CD8-positive, alpha-beta memory T cell (primary cell): ENCODE results near the gene CTNNA2. TPM values are rescaled to one million over a fixed set of nuclear protein-coding genes. Genes with fewer than 3 reads are reported as not detected.

Experiments
- CTCF ChIA-PET: fragments of 350-600 bp; sonication (Branson Sonifier 250); formaldehyde crosslinking; loops from one replicate; lab custom pipeline; 2021; ENCODE audit warnings: antibody characterized with exemption; lab: Charles Lee
- POLR2A ChIA-PET: fragments of 350-600 bp; sonication (Branson Sonifier 250); formaldehyde crosslinking; loops from one replicate; lab custom pipeline; 2021; ENCODE audit warnings: antibody characterized with exemption; lab: Charles Lee
- DNase-seq, 5 donors: peaks; one replicate each; pipeline versions ENCODE4 v3.0.0 to v3.0.0-alpha.2; 2020 to 2022; ENCODE audit warnings: mixed read lengths in 1 of 5
- H3K27ac ChIP-seq: one replicate; pipeline ENCODE4 v1.7.0; 2013; ENCODE audit warnings: low read depth, mild to moderate bottlenecking, low read length, moderate library complexity
- H3K27me3 ChIP-seq: 2 replicates; pipeline ENCODE4 v1.7.0; 2013; ENCODE audit warnings: low read length, mild to moderate bottlenecking; ENCODE audit not compliant: insufficient read depth, poor library complexity, severe bottlenecking
- H3K36me3 ChIP-seq: 2 replicates; pipeline ENCODE4 v1.7.0; 2013; ENCODE audit warnings: mild to moderate bottlenecking, low read length, moderate library complexity; ENCODE audit not compliant: insufficient read depth
- H3K4me1 ChIP-seq: 2 replicates; pipeline ENCODE4 v1.7.0; 2013; ENCODE audit warnings: mild to moderate bottlenecking, low read length, moderate library complexity; ENCODE audit not compliant: insufficient read depth
- H3K4me3 ChIP-seq: 2 replicates; pipeline ENCODE4 v1.7.0; 2013; ENCODE audit warnings: mild to moderate bottlenecking, low read length
- H3K9me3 ChIP-seq: 2 replicates; pipeline ENCODE4 v1.7.0; 2013; ENCODE audit warnings: mild to moderate bottlenecking, low read length
- H3K27ac Mint-ChIP-seq, 8 donors: one replicate each; pipeline ENCODE4 v1.8.0; 2020 to 2021; ENCODE audit warnings: mixed read lengths in 8 of 8, mild to moderate bottlenecking in 6 of 8, inconsistent platforms in 3 of 8, moderate library complexity in 3 of 8
- H3K27me3 Mint-ChIP-seq, 2 donors: one replicate each; pipeline ENCODE4 v1.8.0; 2020 to 2021; ENCODE audit warnings: mixed read lengths in 2 of 2, mild to moderate bottlenecking in 1 of 2, moderate library complexity in 1 of 2
- H3K36me3 Mint-ChIP-seq, 3 donors: one replicate each; pipeline ENCODE4 v1.8.0; 2020 to 2021; ENCODE audit warnings: mixed read lengths in 3 of 3, inconsistent platforms in 1 of 3, mild to moderate bottlenecking in 1 of 3
- H3K4me1 Mint-ChIP-seq, 3 donors: one replicate each; pipeline ENCODE4 v1.8.0; 2020 to 2021; ENCODE audit warnings: mixed read lengths in 3 of 3, inconsistent platforms in 1 of 3, mild to moderate bottlenecking in 1 of 3
- H3K4me3 Mint-ChIP-seq, 7 donors: one replicate each; pipeline ENCODE4 v1.8.0; 2020 to 2021; ENCODE audit warnings: mixed read lengths in 7 of 7, mild to moderate bottlenecking in 6 of 7, moderate library complexity in 4 of 7, inconsistent platforms in 2 of 7
- H3K9me3 Mint-ChIP-seq, 5 donors: one replicate each; pipeline ENCODE4 v1.8.0; 2020 to 2022; ENCODE audit warnings: mixed read lengths in 5 of 5, mild to moderate bottlenecking in 3 of 5, moderate library complexity in 2 of 5, inconsistent platforms in 1 of 5
- polyA plus RNA-seq: library from polyadenylated mRNA; unstranded; fragments of 300-500 nt; fragmentation: Illumina TruSeq; gene quantifications from one replicate; pipeline ENCODE4 v1.2.3, GENCODE V29; 2021
- total RNA-seq, 2 experiments: library from RNA; stranded (reverse); gene quantifications; one replicate each; pipeline ENCODE4 v1.2.3, GENCODE V29; 2021

CTNNA2 gene
- total and polyA plus RNA-seq, 3 experiments from 2014 or later = not detected

DNA sequence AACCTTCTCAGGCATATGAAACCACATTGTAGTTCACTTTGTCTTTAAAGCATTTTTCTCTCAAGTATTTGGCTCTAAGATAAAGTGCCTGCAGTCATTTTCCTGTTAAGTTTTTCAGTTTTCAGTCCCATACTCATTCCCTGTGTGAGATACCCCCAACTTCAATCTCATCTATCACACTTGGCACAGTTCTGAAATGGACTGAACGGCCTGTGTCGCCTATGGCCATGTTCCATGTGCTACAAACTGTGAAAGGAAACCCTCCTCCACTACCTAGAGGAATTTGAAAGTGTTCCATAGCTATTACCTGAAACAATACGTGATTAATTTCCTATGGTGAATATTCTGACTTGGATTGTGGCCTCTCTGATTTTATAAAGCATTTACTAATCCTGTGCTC lies 319.1 kb downstream of the CTNNA2 start:
- Histone ChIP-seq H3K27ac (no peak overlapping the region), H3K27me3 (no peaks in the 10 kb centered on the region), H3K4me3 (no peak overlapping the region), H3K4me1 (no peaks in the 10 kb centered on the region), H3K9me3 (no peaks in the 10 kb centered on the region), H3K36me3 (no peaks in the 10 kb centered on the region)
- Mint-ChIP-seq H3K36me3 (peaks cover 0 to 2% (median 0%) of the 10 kb centered on the region in 3 donors), H3K4me3 (no peak overlapping the region), H3K4me1 (no peaks in the 10 kb centered on the region), H3K27me3 (no peaks in the 10 kb centered on the region), H3K27ac (no peak overlapping the region), H3K9me3 (peaks cover 4 to 10% (median 8%) of the 10 kb centered on the region in 5 donors)
- ChIA-PET CTCF (no interaction called here), POLR2A (no interaction called here)
- no peak for DNase-seq

DNA sequence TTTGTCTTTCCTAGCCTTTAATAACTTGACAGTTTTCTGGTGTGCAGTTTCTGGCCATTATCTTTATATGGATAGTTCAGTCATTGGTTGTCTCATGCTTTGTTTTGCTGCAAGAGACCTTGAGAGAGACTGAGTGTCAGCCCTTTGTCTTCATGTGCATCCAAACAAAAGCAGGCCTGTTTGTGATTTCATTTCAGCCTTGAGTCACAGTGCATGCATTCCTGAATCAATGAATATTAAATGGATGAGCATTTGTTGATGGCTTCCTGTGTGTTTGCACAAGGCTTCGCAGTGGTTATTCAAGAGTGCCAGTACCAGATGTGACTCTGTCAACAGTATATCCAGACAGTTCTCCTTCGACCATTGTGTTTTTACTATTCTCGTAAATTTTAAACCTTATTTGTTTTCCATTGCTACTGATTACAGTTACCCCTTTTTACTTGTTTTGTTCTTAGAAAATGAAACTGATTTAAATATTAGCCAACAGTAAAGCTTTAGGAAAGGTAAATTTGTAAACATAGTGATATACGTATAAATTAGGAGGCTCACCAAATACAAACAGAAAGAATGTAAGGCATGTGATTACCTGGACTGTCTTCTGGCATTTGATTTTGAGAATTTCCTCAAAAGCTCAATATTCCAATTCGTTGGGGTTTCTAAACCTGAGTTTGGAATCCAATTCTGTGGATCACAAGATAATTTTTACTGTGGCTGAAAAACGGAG lies 319.8 kb downstream of the CTNNA2 start:
- no peak overlapping the region for H3K27ac ChIP-seq
- H3K27me3 ChIP-seq = no peaks in the 10 kb centered on the region
- no peak overlapping the region for H3K4me3 ChIP-seq
- H3K36me3 ChIP-seq = no peaks in the 10 kb centered on the region
- H3K9me3 ChIP-seq = no peaks in the 10 kb centered on the region
- no peak overlapping the region for H3K4me3 Mint-ChIP-seq
- no peaks in the 10 kb centered on the region for H3K27me3 Mint-ChIP-seq
- no peaks in the 10 kb centered on the region for H3K4me1 Mint-ChIP-seq
- DNase-seq = no peak
- ChIA-PET POLR2A (no interaction called here), CTCF (no interaction called here)
- H3K9me3 Mint-ChIP-seq = peaks cover 4 to 10% (median 8%) of the 10 kb centered on the region in 5 donors
- H3K36me3 Mint-ChIP-seq = peaks cover 0 to 2% (median 0%) of the 10 kb centered on the region in 3 donors
- no peaks in the 10 kb centered on the region for H3K4me1 ChIP-seq
- no peak overlapping the region for H3K27ac Mint-ChIP-seq

DNA sequence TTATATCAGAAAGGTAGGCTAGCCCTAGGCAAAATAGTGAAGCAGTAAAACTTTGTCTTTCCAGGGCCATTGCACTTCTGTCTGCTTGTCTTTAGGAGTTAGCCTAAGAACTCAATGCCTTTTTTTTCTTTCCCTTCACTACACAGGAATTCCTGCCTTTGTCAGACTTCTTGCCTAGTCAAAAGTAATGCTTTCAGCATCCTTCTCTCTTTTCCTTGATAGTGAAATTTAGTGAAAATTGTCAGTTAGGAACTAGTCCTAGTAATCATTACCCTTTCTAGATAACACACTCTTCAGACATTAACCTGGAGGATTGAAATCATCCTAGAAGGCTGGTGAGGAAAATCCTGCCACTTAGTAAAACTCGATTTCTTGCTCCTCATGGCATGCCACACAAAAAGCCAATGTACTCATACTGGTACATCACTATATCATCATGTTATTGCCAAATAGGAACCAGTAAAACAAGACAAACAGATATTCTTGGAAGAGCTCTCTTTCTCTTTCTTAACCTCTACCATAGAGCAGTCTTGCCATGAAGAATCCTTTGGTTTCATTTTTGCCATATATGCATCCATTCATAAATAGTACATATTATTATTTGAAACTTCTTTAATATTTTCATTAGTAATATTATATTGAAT lies 320.5 kb downstream of the CTNNA2 start:
- Mint-ChIP-seq H3K36me3 (peaks cover 0 to 2% (median 0%) of the 10 kb centered on the region in 3 donors), H3K27ac (no peak overlapping the region), H3K4me1 (no peaks in the 10 kb centered on the region), H3K27me3 (no peaks in the 10 kb centered on the region), H3K9me3 (peaks cover 4 to 11% (median 8%) of the 10 kb centered on the region in 5 donors), H3K4me3 (no peak overlapping the region)
- ChIA-PET CTCF (no interaction called here), POLR2A (no interaction called here)
- Histone ChIP-seq H3K9me3 (no peaks in the 10 kb centered on the region), H3K4me1 (no peaks in the 10 kb centered on the region), H3K4me3 (no peak overlapping the region), H3K36me3 (no peaks in the 10 kb centered on the region), H3K27ac (no peak overlapping the region), H3K27me3 (no peaks in the 10 kb centered on the region)
- DNase-seq = no peak

DNA sequence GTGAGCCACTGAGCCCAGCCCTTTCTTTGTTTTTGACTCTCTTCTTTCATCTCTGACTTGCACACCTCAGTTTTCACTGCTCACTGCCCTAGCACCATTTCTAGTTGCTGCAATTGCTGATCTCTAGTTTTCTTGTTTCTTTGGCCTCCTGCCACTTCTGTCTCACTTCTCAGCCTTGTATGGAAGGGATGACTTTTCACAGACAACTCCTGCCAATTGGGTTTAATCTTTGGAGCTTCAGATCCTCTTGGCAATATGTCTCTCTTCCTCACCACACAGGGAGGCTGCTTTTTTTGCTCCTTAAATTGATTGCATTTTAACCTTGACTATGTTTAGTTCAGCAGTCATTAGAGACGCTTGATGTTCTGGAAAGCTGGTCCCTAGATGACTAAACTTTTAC lies 323.1 kb downstream of the CTNNA2 start:
- Histone ChIP-seq H3K27me3 (no peaks in the 10 kb centered on the region), H3K27ac (no peak overlapping the region), H3K9me3 (no peaks in the 10 kb centered on the region), H3K4me1 (no peaks in the 10 kb centered on the region), H3K4me3 (no peak overlapping the region), H3K36me3 (no peaks in the 10 kb centered on the region)
- H3K27ac Mint-ChIP-seq = no peak overlapping the region
- ChIA-PET POLR2A (no interaction called here), CTCF (no interaction called here)
- H3K9me3 Mint-ChIP-seq = peaks cover 3 to 13% (median 11%) of the 10 kb centered on the region in 5 donors
- H3K27me3 Mint-ChIP-seq = no peaks in the 10 kb centered on the region
- no peak overlapping the region for H3K4me3 Mint-ChIP-seq
- no peak for DNase-seq
- peaks cover 0 to 2% (median 0%) of the 10 kb centered on the region in 3 donors for H3K36me3 Mint-ChIP-seq
- no peaks in the 10 kb centered on the region for H3K4me1 Mint-ChIP-seq

DNA sequence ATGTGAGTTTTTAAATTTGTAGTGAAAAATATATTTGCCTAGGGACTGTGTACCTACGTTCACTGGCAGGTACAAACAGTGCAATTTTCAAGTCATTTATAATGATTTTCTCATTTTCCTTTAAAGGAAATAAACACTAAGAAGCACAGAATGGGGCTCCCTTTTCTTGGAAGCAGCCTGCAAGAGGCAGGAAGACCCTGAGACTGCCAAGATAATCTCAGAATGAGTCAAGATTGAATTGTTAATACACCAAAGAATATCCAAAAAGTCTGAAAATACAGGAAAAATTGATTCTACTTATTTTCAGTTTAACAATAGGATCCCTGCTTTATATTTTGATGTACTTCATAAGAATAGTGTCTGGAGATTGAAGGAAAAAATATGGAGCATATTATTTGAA lies 331.2 kb downstream of the CTNNA2 start:
- Mint-ChIP-seq H3K36me3 (no peaks in the 10 kb centered on the region), H3K9me3 (peaks cover 0 to 24% (median 4%) of the 10 kb centered on the region in 5 donors), H3K27ac (no peak overlapping the region), H3K27me3 (no peaks in the 10 kb centered on the region), H3K4me1 (no peaks in the 10 kb centered on the region), H3K4me3 (no peak overlapping the region)
- ChIA-PET CTCF (no interaction called here), POLR2A (no interaction called here)
- Histone ChIP-seq H3K9me3 (no peaks in the 10 kb centered on the region), H3K36me3 (no peaks in the 10 kb centered on the region), H3K4me1 (no peaks in the 10 kb centered on the region), H3K27ac (no peak overlapping the region), H3K27me3 (no peaks in the 10 kb centered on the region), H3K4me3 (no peak overlapping the region)
- no peak for DNase-seq

DNA sequence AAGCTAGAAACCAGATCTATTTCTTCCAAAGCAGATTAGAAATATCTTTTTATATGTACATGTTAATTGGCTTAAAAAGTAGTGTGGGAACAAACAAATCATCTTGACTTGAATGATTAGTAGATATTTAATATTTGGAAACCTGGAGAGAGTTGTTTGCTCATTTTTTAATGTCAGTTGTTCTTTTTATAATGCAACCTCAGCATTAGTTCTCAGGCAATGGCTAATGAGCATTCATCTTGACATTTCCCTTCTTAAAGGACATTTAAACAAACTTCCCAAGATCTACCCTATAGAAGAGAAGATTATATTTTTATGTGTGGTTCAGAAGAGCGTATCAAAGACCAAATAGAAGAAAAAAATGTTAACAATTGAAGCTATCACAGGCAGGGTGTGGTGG lies 334.0 kb downstream of the CTNNA2 start:
- no peak overlapping the region for H3K4me3 ChIP-seq
- H3K4me1 Mint-ChIP-seq = no peaks in the 10 kb centered on the region
- no peaks in the 10 kb centered on the region for H3K27me3 Mint-ChIP-seq
- ChIA-PET POLR2A (no interaction called here), CTCF (no interaction called here)
- H3K27ac Mint-ChIP-seq = no peak overlapping the region
- H3K9me3 ChIP-seq = no peaks in the 10 kb centered on the region
- H3K9me3 Mint-ChIP-seq = peaks cover 1 to 24% (median 6%) of the 10 kb centered on the region in 5 donors
- H3K36me3 ChIP-seq = no peaks in the 10 kb centered on the region
- no peak for DNase-seq
- no peaks in the 10 kb centered on the region for H3K36me3 Mint-ChIP-seq
- H3K4me1 ChIP-seq = no peaks in the 10 kb centered on the region
- H3K27me3 ChIP-seq = no peaks in the 10 kb centered on the region
- no peak overlapping the region for H3K27ac ChIP-seq
- H3K4me3 Mint-ChIP-seq = no peak overlapping the region

DNA sequence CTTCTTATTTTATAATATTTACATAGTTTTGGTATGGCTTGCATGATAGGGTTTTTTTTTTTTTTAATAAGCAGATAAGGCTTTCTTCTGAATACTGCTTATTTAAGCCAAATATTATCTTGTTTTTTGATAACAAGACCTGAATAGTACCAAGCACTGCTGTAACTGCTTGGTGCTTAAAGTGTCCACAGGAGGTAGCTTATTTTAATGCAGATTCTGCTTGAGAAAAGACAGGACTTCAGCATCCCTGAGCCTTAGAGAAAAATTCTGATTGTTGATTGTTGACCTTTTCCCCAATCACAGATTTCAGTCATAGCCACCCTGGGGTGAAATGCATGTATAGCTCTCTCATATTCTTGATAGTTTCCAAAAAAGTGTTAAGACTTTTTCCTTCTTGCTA lies 336.4 kb downstream of the CTNNA2 start:
- Histone ChIP-seq H3K4me1 (no peaks in the 10 kb centered on the region), H3K4me3 (no peak overlapping the region), H3K36me3 (no peaks in the 10 kb centered on the region), H3K9me3 (no peaks in the 10 kb centered on the region), H3K27ac (no peak overlapping the region), H3K27me3 (no peaks in the 10 kb centered on the region)
- Mint-ChIP-seq H3K4me3 (no peak overlapping the region), H3K4me1 (no peaks in the 10 kb centered on the region), H3K36me3 (no peaks in the 10 kb centered on the region), H3K27me3 (no peaks in the 10 kb centered on the region), H3K9me3 (peaks cover 3 to 26% (median 8%) of the 10 kb centered on the region in 5 donors), H3K27ac (no peak overlapping the region)
- CTCF ChIA-PET = no interaction called here
- no peak for DNase-seq
- POLR2A ChIA-PET = no interaction called here

DNA sequence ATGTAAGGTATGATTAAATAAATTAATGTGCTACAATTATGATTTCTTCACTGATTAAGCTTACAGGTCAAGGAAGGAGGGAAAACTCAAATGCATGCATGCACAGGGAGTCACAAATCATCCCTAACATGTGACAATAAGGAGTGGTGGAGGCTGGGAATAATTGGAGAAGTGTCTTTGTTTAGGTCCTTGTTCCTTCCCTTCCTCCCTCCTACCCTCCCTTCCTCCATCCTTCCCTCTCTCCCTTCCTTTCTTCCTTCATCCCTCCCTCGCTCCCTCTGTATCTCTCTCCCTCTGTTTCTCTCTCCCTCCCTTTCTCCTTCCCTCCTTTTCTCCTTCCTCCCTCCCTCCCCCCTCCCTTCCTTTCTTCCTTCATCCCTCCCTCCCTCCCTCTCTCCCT lies 337.1 kb downstream of the CTNNA2 start:
- Histone ChIP-seq H3K36me3 (no peaks in the 10 kb centered on the region), H3K9me3 (no peaks in the 10 kb centered on the region), H3K27ac (no peak overlapping the region), H3K4me1 (no peaks in the 10 kb centered on the region), H3K4me3 (no peak overlapping the region), H3K27me3 (no peaks in the 10 kb centered on the region)
- no peaks in the 10 kb centered on the region for H3K36me3 Mint-ChIP-seq
- H3K9me3 Mint-ChIP-seq = peaks cover 3 to 26% (median 9%) of the 10 kb centered on the region in 5 donors
- no peak for DNase-seq
- H3K4me3 Mint-ChIP-seq = no peak overlapping the region
- ChIA-PET POLR2A (no interaction called here), CTCF (no interaction called here)
- H3K27ac Mint-ChIP-seq = no peak overlapping the region
- no peaks in the 10 kb centered on the region for H3K27me3 Mint-ChIP-seq
- H3K4me1 Mint-ChIP-seq = no peaks in the 10 kb centered on the region
